Suppressor macrophage treated with lipopolysaccharide for 4 hours (primary cell): ENCODE results near the gene SLC9C1.

ENCODE experiments used
- DNase-seq: peaks from one replicate; pipeline ENCODE4 v3.0.0-alpha.2; 2020

The SLC9C1 gene

GRCh38 chr3:112128843-112129727 lies 164.9 kb downstream of the SLC9C1 start:
- DNase-seq: peak; percentile 34

- peak; percentile 54 for DNase-seq
Measured at GRCh38 chr3:112127522-112128494, 166.2 kb downstream of the SLC9C1 start.

DNA sequence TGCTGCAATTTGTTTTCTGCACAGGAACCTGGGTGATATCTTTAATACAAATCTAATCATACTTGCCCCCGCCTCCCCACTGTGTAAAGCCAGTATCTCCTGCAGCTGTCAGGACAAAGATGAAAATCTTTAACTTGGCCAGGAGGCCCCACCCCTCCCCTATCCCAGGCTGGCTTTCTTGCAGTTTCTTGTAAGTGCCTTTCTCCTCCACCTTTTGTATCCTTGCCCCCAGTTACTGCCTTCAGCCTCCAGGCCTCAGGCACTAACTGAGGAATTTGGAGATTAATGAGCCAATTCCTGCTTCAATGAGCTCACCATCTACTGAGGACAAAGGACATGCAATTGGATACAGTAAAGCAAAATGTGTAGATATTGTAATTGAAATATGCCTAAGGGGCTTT lies 167.5 kb downstream of the SLC9C1 start:
- no peak for DNase-seq

GRCh38 chr3:112124907-112125607 lies 169.0 kb downstream of the SLC9C1 start:
- no peak for DNase-seq

- no peak for DNase-seq
Measured at GRCh38 chr3:112123548-112123947, 170.5 kb downstream of the SLC9C1 start.

GRCh38 chr3:112122870-112123269 lies 171.1 kb downstream of the SLC9C1 start:
- no peak for DNase-seq

GRCh38 chr3:112121577-112122547 lies 172.2 kb downstream of the SLC9C1 start:
- no peak for DNase-seq

- no peak for DNase-seq
Measured at GRCh38 chr3:112119962-112120836, 173.8 kb downstream of the SLC9C1 start.

DNA sequence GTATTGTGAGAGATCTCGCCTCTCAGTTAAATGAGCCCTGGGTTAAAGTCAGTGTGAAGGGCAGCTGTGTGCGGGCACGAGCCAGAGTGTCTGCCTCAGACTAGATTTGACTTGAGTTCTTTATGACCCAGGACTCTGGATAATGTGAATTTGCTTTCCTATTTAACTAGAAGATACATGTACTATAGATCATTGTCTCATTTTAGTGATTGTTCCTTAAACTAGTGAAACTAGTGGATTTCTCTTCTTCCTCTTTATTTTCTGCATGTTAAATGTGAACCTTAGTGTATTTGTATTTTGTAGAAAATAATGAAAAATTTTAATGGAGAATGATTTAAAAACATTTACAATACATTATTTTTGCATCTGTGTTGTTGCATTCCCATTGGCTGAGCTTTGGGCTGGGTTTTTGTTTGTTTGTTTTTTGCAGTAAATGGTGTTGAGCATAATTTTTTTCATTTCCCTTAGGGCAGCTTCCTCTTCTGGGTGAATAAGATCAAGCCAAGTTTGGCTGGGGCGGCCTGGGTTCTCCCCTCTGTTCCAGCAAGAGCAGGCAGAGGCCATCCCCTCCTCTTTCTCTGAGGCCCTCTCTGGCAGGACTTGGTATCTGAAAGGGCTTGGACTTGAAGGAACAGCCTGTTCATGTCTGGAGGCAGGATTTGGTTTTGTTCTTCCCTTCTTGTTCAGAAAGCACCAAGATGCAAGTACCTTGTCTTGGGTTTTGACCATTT lies 176.0 kb downstream of the SLC9C1 start:
- DNase-seq: peak; percentile 53

DNA sequence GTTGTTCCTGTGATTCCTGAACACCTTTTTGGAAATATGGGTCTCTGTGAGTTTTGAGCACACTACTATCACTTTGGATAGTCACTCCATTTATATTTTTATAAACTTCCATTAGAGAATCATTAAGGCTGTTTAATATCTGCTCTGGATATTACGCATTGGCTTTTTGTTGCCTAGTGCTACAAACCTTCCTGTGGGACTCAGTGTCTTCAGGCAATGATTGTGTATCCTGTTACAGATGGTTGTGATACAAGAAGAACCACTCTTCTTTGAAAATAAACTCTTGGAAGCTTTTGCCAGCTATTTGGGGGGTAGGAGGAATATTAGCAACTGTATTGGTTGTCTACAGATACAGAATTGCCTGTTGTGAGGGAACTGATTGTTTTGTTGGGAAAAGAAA lies 176.6 kb downstream of the SLC9C1 start:
- DNase-seq: no peak

DNA sequence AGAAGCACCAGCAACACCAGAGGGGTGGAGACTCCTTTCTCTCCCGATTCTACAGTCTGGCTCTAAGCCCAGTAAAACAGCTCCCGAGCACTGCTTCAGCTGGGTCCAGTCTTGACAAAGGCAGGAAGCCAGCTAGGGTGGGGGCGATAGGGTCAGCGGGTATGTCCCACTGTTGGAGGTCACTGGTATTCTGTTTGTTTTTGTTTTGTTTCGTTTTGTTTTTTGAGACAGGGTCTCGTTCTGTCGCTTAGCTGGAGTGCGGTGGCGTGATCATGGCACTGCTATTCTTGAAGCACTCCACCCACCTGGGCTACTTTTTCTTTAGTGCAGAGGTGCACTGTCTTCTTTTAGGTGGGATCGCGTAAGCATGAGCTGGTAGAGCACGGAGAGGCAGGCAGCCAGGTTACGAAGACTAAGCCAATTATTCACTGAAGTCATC lies 177.2 kb downstream of the SLC9C1 start:
- no peak for DNase-seq

DNA sequence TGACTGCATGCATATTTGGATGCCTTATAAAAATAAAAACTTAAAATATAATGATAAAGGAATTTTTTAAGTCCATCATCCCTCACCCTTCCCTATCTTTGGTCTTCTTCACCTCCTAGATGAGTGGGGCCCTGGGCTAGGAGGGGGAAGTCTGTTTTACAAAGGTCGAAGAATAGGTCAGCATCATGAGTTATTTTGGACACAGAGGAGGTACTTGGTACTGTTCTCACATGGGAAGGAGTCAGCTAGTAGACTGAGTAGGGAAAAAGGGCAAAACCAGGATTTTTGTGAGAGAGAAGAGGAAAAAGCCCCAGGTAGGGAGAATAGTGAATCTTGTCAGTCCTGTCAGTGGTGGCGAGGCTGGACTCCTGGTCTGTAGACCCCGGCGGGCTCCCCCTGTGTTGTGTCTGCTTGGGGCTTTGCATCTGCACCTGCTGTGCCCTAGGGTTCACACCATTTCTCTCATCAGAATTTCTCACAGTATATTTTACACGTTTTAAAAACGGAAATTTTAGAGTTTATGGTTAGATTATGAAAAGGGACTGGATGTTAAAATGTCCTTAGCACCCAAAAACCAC lies 178.1 kb downstream of the SLC9C1 start:
- DNase-seq: no peak

GRCh38 chr3:112115161-112115739 lies 178.8 kb downstream of the SLC9C1 start:
- DNase-seq: peak; percentile 30

DNA sequence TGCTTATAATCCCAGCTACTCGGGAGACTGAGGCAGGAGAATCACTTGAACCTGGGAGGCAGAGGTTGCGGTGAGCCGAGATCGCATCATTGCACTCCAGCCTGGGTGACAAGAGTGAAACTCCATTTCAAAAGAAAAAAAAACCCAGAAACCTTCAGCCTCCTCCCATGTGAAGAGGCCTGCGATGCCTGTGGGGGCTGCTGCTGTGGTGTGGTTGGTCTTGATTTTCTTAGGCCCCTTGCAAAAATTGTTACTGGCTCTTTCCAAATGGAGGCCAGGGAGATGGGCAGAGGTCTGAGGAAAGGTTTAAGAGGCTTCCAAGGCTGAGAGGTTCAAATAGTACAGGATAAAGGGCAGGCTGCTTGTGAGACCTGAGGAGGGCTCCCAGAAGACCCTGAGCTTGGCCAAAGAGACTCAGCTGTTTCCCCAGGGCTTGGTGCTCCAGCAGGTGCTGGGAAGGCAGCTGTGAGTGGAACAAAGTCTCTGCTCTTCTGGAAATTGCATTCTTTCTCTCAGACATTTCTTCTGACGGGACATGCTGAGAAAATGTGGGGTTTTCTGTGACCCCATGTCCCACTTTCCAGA lies 179.3 kb downstream of the SLC9C1 start:
- DNase-seq: no peak

DNA sequence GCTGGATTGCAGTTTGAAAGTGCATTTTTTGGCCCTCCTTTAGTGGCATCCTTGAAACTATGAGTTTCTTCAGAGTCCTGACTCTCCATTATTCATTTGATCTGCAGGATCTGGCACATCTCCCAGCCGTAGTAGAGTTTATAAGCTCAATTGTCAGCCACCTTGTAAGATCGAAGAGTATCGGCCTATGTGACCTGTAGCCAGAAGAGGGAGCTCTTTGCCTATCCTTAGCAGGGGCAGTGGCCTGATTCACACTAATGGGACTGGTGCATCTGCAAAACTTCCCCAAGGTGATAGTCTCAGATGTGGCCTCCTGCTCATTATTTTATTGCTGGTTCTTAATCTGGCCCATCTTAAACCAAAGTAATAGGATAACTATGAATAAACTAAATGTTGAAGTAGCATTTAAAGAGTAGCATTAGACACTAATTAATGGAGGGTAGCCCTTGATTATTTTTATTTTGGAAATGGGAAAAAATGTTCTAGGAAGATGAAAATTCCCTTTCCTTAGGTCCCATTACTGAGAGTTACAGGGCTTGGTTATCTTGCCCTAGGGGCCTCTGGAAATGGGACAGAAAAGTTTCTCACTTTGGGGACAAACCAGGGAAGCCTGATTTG lies 182.1 kb downstream of the SLC9C1 start:
- peak; percentile 80 for DNase-seq

GRCh38 chr3:112109322-112109721 lies 184.7 kb downstream of the SLC9C1 start:
- DNase-seq: no peak

DNA sequence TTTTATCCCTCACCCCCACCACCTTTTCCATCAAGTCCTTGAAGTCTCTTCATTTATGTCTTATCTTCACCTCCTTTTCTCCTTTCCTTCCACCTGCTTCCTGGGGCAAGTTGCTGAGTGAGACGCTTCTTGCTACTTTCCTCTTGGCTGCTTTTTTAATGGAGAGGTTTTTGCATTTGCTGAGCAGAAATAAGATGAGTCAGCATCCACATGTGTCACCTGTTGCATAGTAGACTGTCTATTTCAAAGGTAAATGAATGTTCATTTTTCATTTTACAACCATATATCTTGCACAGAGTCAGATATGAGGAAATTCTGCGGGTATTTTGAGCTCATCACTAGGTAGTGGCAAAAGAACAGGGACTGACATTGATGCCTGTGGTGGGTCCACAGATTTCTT lies 189.2 kb downstream of the SLC9C1 start:
- no peak for DNase-seq

DNA sequence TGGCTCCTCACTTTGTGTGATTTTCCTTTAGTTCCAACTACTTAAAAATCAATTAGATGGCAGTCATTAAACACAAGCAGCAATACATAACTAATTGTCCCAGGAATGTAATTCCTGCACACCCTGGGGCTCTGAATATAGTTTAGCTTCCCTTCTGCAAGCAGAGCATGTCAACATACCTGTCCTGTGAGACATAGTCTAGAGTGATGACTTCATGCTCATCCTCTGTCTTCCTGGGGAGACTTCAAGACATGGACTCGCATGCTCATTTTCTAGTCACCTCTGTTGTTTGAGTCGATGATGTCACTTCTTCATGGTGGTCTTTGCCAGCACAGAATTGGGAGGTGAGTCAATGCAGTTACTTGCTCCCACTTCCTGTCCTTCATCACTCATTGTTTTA lies 192.1 kb downstream of the SLC9C1 start:
- DNase-seq: no peak
